IPS DF 4.7 (cell line): Measurements from ENCODE around the gene FRA10AC1.

ENCODE experiments used
- DNase-seq: peaks from one replicate; pipeline ENCODE4 v3.0.0-alpha.2; 2013; ENCODE audit warnings: low spot score; ENCODE audit errors: extremely low read depth

FRA10AC1 gene, protein sequence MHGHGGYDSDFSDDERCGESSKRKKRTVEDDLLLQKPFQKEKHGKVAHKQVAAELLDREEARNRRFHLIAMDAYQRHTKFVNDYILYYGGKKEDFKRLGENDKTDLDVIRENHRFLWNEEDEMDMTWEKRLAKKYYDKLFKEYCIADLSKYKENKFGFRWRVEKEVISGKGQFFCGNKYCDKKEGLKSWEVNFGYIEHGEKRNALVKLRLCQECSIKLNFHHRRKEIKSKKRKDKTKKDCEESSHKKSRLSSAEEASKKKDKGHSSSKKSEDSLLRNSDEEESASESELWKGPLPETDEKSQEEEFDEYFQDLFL

DNA sequence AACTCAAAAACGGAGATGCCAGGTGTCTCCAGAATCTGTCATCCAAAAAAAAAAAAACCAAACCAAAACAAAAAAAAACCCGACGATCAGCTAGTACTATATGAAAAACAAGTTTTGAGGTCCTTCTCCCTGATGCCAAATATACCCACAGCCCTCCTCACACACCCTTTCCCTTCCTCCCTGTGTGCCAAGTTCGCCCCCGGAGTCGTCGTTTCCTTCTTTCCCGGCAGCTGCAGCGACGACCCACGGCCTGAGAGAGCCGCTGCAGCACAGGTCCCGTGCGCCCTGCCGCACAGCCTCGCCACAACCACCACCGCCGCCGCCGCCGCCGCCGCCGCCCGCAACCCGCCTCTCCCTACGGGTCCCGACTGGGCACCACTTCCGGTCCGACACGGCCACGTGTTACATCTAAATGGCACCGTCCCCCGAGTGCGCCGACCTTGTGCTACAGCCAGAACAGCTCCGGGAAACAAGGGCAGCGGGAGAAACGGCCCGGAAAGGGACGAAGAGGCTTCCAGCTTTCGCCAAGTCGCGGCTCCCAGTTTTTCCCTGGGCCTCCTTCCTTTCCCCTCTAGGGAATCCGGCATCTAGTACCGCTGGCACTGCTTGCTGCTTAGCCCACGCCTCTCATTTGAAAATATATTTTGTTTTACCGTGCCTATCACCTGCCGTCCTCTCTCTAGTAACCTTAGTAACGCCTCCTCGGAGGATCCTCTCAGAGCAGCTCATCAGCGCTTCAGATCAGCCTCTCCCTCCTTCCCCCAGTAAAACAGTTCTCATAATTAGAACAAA lies at the start of gene FRA10AC1:
Gene FRA10AC1, minus strand, starts transcription at position 383 of the 792 bp plus-strand sequence. CDS start 2,486 bp downstream, outside the sequence.
- peak; percentile 49 for DNase-seq

DNA sequence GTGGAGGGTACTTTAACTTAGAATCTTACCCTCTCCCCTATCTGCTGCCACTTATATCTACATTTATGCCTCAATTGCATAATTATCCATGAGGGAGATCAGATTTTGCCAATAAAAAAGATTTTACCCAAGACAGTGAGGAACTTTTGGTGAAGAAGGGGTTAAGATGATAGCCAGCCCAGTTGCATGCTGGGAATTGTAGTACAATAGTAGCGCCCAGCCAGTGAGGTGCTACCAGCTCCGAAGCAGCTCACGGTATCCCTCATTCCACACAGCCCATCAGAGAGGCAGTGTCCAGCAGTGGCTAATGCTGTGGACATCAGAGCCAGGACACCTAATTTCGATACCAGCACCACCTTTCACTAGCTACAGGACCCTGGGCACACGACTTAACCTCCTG lies 49.4 kb upstream of the FRA10AC1 start:
- no peak for DNase-seq

GRCh38 chr10:93751124-93751523 lies 48.7 kb upstream of the FRA10AC1 start:
- no peak for DNase-seq

DNA sequence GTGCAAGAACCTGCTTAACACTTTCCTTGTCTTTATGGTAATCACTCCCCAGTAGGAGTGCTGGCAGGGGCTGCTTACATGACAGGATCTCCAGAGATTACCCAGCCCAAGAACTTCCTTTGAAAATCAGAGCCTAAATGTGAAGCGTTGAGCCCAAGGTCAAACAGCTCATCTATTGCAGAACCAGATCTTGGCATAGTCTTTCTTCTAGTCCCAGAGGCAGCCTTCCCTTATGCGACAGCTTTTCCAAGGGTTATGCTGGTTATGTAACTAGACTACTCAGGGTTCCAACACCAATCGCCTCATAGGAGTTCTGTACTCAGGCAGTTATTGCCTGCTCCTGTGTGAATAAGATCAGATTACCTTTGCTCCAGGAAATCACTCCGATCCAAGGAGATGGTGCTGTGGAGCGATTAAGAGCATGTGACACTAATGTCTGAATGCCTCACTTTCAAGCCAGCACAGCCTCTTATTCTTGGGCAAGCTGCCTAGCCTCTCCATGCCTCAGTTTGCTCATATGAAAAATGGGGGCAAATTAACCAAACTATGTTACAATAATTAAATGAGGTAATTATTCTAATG lies 46.9 kb upstream of the FRA10AC1 start:
- DNase-seq: peak; percentile 62

DNA sequence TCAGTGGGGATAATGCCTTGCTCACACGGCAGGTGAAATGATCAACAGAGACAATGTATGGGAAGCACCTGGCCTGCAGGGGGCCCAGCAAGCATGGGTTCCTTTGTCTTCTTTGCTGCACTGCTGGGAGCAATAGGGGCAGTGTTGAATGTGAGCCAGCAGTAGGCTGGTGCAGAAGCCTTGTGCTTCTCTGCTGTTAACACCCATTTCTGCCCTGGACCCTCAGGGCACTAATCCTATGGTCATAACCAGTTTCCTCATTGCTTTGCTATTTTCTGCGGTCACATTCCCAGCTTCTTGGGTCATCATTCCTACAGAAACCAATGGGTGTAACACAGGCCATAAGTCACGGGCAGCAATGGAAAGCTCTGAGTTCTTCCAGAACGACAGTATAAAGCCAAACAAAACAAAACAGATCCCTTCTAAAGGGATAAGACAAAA lies 44.5 kb upstream of the FRA10AC1 start:
- DNase-seq: peak; percentile 60

DNA sequence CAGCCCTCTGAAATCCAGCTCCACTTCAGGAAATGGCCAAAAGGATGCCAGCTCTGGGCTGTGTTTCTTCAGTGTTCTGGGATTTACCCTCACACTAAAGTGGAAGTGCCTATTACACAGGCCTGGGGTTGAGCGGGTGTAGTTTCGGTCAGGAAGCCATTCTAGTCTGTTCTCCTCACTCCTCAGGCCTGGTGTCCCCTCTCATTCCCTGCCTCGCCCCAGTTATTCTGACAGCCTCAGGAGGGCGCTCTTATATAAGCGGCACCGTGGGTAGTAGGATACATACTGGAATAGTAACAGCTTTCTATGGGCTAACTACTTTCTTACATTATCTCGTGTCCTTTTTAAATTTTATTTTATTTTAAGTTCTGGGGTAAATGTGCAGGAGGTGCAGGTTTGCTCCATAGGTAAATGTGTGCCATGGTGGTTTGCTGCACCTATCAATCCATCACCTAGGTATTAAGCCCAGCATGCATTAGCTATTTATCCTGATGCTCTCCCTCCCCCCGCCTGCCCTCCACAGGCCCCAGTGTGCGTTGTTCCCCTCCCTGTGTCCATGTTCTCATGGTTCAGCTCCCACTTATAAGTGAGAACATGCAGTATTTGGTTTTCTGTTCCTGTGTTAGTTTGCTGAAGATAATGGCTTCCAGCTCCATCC lies 43.1 kb upstream of the FRA10AC1 start:
- peak; percentile 38 for DNase-seq

GRCh38 chr10:93742633-93743349 lies 40.4 kb upstream of the FRA10AC1 start:
- no peak for DNase-seq

DNA sequence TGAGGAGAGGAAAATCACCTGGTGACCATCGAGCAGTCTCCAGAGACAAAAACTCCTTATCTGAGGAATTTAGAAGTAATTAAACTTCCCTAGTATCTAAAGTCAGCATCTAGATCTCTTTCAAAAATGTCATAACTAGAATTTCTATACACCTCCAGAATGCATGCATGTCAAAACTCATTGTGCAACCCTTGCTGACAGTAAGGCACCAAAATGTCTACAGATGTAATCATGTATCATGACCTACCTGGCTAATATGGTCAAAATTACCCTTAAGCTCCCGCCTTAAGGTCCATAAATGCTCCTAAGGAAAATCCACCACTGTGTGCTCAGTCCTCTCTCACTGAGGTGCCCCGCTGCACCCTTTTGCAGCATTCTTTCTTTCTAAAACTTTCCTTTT lies 39.0 kb upstream of the FRA10AC1 start:
- DNase-seq: no peak

- no peak for DNase-seq
Measured at GRCh38 chr10:93726024-93726423, 23.6 kb upstream of the FRA10AC1 start.

GRCh38 chr10:93723153-93723552 lies 20.8 kb upstream of the FRA10AC1 start:
- DNase-seq: no peak

DNA sequence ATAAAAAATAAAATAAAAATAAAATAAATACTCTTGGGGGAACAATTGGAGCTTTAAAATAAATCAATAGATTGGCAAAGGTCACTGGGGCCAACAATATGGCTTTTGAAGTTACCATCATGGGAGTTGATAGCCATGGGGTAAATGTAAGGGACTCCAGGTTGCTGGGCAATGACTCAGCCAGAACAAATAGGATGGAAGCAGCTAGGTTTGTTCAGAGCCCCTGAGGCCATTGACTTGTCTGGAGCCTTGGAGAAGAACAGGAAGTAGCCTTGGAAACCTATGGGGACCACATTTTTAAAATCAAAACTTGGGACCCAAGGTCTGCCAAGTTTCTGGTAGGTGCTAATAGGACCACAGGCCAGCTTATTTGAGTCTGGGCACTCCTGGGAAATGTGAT lies 20.2 kb upstream of the FRA10AC1 start:
- DNase-seq: no peak

DNA sequence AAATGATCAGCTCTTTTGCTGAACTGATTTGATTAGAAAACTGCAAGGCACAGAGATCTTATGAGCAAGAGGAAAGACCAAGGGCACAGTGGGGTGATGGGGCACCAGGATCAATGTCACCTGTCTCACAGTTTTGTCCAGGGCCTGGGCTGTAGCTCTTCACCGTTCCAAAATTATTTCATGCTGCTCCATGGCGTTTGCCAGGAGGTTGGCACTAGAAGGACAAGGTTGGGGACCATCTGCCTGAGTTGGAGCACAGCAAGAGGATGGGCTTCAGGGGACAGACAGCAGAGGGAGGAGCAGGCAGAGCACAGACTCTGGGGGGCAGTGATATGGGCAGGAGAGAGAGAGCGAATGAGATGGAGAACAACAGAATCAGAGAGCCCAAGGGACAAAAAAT lies 17.5 kb upstream of the FRA10AC1 start:
- DNase-seq: no peak

- DNase-seq: no peak
Measured at GRCh38 chr10:93718937-93719725, 16.7 kb upstream of the FRA10AC1 start.

DNA sequence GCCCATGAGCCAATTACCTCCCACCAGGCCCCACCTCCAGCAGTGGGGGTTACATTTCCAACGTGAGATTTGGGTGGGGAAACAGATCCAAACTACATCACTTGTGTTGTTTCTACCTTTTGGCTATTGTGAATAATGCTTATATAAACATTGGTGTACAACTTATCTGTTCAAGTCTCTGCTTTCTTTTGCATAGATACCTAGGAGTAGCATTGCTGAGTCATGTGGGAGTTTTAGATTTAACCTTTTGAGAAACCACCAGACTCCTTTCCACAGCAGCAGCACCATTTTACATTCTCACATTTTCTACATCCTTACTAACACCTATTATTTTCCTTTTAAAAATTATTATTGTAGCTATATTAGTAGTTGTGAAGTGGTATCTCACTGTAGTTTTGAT lies 14.4 kb upstream of the FRA10AC1 start:
- DNase-seq: no peak

- DNase-seq: no peak
Measured at GRCh38 chr10:93715345-93715744, 13.0 kb upstream of the FRA10AC1 start.

DNA sequence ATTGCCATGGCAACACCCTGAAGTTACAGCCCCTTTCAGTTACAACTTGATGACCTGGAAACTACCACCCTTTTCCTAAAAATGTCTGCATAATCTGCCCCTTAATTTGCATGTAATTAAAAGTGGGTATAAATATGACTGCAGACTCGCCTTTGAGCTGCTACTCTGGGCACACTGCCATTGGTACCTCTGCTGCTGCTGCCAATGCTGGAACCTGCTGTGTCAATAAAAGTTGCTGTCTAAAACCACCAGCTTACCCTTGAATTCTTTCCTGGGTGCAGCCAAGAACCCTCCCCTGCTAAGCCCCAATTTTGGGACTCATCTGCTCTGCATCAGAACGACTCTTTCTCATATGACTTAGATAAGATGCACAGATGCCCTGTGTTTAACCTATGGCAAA lies 10.2 kb upstream of the FRA10AC1 start:
- no peak for DNase-seq

DNA sequence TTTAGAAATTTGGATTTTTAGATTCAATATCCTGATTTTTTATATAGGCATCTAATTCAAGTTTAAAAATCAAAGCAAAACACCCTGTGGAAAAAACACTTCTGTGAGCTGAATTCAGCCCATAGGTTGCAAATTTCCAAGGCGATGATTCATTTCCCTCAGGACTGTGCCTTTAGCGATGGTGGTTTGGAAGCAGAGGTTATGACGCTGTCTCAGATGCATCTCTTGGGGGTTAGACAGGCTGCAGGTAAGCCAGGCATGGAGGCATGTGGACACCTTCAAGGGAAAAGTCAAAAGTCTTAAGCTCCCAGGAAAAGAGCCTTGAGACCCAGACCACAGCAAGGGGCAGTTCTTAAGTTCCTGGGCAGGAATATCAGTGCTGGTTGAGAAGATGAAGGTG lies 9.5 kb upstream of the FRA10AC1 start:
- DNase-seq: no peak

GRCh38 chr10:93710333-93710909 lies 8.0 kb upstream of the FRA10AC1 start:
- DNase-seq: no peak

GRCh38 chr10:93707623-93708022 lies 5.2 kb upstream of the FRA10AC1 start:
- no peak for DNase-seq

DNA sequence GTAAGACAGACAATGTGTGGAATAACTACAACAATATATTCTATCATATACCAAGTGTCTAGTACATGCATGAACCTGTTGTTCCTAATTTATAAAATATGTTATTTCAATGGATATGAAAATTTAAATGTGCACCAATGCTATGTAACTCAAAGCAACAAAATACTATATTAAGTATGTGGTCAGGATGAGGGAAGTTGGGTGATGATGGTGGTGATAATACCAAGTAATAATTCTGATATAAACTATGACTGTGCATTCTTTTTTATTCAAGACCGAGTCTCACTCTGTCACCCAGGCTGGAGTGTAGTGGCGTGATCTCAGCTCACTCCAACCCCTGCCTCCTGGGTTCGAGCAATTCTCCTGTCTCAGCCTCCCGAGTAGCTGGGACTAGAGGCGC lies 2.1 kb upstream of the FRA10AC1 start:
- DNase-seq: no peak
